Measurements from ENCODE around the gene ADGRG3.

DNA sequence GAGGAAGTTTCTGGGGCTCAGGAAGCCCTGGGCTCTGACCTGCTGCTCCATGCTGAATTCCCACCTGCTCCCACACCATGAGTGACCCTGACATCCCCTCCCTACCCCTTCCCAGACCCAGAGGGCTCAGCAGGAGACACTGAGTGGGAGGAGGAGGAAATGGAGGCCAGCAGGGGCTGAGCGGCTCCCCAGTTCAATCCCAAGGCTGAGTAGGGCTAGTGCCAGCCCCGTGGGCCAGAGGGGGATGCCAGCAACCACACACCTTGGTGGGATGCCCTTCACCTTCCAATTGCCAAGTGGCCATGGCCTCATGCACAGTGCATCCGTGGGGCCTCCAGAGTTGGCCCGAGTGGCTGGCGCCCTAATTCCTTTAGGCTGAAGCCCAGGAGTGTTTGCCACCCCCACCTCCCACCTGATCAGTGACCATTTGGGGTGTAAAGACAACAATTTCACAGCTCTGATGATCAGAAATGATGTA lies 1.0 kb upstream of the ADGRG3 start:
- TF ChIP-seq, protein P1, sequence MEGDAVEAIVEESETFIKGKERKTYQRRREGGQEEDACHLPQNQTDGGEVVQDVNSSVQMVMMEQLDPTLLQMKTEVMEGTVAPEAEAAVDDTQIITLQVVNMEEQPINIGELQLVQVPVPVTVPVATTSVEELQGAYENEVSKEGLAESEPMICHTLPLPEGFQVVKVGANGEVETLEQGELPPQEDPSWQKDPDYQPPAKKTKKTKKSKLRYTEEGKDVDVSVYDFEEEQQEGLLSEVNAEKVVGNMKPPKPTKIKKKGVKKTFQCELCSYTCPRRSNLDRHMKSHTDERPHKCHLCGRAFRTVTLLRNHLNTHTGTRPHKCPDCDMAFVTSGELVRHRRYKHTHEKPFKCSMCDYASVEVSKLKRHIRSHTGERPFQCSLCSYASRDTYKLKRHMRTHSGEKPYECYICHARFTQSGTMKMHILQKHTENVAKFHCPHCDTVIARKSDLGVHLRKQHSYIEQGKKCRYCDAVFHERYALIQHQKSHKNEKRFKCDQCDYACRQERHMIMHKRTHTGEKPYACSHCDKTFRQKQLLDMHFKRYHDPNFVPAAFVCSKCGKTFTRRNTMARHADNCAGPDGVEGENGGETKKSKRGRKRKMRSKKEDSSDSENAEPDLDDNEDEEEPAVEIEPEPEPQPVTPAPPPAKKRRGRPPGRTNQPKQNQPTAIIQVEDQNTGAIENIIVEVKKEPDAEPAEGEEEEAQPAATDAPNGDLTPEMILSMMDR (IDR thresholded peaks at IDR 0.05; ENCODE audit: insufficient read depth, low read length): no peak
- no peak for TF ChIP-seq POLR2AphosphoS5 (IDR thresholded peaks at IDR 0.05; ENCODE audit: low read depth)
- TF ChIP-seq, protein P2, sequence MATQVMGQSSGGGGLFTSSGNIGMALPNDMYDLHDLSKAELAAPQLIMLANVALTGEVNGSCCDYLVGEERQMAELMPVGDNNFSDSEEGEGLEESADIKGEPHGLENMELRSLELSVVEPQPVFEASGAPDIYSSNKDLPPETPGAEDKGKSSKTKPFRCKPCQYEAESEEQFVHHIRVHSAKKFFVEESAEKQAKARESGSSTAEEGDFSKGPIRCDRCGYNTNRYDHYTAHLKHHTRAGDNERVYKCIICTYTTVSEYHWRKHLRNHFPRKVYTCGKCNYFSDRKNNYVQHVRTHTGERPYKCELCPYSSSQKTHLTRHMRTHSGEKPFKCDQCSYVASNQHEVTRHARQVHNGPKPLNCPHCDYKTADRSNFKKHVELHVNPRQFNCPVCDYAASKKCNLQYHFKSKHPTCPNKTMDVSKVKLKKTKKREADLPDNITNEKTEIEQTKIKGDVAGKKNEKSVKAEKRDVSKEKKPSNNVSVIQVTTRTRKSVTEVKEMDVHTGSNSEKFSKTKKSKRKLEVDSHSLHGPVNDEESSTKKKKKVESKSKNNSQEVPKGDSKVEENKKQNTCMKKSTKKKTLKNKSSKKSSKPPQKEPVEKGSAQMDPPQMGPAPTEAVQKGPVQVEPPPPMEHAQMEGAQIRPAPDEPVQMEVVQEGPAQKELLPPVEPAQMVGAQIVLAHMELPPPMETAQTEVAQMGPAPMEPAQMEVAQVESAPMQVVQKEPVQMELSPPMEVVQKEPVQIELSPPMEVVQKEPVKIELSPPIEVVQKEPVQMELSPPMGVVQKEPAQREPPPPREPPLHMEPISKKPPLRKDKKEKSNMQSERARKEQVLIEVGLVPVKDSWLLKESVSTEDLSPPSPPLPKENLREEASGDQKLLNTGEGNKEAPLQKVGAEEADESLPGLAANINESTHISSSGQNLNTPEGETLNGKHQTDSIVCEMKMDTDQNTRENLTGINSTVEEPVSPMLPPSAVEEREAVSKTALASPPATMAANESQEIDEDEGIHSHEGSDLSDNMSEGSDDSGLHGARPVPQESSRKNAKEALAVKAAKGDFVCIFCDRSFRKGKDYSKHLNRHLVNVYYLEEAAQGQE (IDR thresholded peaks at IDR 0.05; ENCODE audit: insufficient replicate concordance, low read depth): no peak
